IMR-90 (cell line): ENCODE data around the gene ACSM6.
"Not testable (repeated sequence)": the region's sequence is repeated elsewhere in the genome, so short reads cannot be mapped to it uniquely, and the experiment has no call there.

Experiments used
- CHD1 ChIP-seq: IDR thresholded peaks from 2 replicates; pipeline ENCODE4 v1.6.1; 2012; ENCODE audit warnings: low read depth, low read length, improper control_type of control experiment
- TF ChIP-seq, protein P1 (sequence below): conservative IDR thresholded peaks from 2 replicates; pipeline ENCODE4 v1.5.1; 2012; ENCODE audit warnings: mild to moderate bottlenecking, low read depth, low read length, improper control_type of control experiment

DNA sequence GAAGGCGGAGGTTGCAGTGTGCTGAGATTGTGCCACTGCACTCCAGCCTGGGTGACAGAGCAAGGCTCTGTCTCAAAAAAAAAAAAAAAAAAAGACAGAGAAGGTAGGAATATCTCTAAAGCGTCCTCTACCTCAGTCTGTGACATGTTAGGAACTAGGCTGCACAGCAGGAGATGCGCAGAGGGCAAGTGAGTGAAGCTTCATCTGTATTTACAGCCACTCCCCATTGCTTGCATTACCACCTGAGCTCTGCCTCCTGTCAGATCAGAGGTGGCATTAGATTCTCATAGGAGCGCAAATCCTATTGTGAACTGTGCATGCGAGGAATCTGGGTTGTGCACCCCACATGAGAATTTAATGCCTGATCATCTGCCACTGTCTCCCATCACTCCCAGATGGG lies 8.8 kb downstream of the ACSM6 start:
- TF ChIP-seq, protein P1, sequence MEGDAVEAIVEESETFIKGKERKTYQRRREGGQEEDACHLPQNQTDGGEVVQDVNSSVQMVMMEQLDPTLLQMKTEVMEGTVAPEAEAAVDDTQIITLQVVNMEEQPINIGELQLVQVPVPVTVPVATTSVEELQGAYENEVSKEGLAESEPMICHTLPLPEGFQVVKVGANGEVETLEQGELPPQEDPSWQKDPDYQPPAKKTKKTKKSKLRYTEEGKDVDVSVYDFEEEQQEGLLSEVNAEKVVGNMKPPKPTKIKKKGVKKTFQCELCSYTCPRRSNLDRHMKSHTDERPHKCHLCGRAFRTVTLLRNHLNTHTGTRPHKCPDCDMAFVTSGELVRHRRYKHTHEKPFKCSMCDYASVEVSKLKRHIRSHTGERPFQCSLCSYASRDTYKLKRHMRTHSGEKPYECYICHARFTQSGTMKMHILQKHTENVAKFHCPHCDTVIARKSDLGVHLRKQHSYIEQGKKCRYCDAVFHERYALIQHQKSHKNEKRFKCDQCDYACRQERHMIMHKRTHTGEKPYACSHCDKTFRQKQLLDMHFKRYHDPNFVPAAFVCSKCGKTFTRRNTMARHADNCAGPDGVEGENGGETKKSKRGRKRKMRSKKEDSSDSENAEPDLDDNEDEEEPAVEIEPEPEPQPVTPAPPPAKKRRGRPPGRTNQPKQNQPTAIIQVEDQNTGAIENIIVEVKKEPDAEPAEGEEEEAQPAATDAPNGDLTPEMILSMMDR, result not testable (repeated sequence)
- not testable (repeated sequence) for TF ChIP-seq CHD1
